Neural progenitor cell (in vitro differentiated cells): ENCODE results near the gene KANSL3.

ENCODE experiments used
- EZH2 ChIP-seq: fragments of 200-600 bp; sonication (generic); IDR thresholded peaks from 2 replicates; pipeline ENCODE4 v1.6.1; 2017; ENCODE audit warnings: antibody characterized with exemption, mild to moderate bottlenecking, moderate library complexity
- TF ChIP-seq, protein P1 (sequence below): fragments of 200-600 bp; sonication (generic); IDR thresholded peaks from 2 replicates; pipeline ENCODE4 v1.5.1; 2017; ENCODE audit warnings: antibody characterized with exemption, mild to moderate bottlenecking

DNA sequence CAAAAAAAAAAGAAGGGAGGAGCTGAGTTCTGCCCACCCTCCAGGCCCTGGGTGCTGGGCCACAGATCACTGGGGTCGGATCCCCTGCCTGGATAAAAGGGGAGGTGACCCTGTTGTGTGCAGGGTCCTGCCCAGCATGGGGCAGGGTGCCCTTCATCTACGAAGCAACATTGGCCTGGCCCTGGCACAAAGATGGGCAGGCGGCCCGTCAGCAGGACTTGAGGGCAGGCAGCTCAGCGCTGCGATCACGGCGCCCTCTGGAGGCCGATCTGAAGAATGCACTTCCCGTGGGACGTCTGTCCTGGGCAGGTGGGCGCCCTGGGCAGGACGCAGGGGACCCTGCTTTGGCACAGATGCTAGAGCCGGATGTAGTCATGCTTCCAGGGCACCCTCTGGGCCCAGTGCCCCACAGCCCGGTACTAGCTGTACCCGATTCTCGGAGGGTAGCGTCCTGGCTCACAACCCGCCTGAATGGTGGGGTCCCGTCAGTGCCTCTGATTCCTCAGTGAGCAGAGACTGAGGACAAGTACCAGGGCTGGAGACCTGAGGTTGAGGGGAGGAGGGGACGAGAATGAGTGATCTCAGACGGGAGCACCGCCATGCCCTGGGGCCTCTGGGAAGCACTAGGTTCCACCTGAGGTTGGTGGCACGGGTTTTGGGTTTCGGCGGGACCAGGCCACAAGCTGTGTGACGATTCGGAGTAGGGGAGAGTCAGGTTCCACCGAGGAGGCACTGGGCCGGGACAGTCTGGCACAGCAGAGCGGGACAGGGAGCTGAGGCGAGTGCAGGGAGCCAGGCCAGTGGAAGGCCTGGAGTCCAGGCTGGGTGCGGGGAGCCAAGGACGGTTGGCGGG is 83.6 kb downstream of the KANSL3 start:
- TF ChIP-seq, protein P1, sequence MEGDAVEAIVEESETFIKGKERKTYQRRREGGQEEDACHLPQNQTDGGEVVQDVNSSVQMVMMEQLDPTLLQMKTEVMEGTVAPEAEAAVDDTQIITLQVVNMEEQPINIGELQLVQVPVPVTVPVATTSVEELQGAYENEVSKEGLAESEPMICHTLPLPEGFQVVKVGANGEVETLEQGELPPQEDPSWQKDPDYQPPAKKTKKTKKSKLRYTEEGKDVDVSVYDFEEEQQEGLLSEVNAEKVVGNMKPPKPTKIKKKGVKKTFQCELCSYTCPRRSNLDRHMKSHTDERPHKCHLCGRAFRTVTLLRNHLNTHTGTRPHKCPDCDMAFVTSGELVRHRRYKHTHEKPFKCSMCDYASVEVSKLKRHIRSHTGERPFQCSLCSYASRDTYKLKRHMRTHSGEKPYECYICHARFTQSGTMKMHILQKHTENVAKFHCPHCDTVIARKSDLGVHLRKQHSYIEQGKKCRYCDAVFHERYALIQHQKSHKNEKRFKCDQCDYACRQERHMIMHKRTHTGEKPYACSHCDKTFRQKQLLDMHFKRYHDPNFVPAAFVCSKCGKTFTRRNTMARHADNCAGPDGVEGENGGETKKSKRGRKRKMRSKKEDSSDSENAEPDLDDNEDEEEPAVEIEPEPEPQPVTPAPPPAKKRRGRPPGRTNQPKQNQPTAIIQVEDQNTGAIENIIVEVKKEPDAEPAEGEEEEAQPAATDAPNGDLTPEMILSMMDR: peak; percentile 92
- TF ChIP-seq EZH2: no peak
